Fibroblast of skin of scalp (primary cell): ENCODE measurements around the gene MED27.
"Not testable (repeated sequence)": the region's sequence is repeated elsewhere in the genome, so short reads cannot be mapped to it uniquely, and the experiment has no call there.

Source experiments
- DNase-seq: peaks from one replicate; pipeline ENCODE4 v3.0.0-alpha.2; 2013

MED27 gene

DNA sequence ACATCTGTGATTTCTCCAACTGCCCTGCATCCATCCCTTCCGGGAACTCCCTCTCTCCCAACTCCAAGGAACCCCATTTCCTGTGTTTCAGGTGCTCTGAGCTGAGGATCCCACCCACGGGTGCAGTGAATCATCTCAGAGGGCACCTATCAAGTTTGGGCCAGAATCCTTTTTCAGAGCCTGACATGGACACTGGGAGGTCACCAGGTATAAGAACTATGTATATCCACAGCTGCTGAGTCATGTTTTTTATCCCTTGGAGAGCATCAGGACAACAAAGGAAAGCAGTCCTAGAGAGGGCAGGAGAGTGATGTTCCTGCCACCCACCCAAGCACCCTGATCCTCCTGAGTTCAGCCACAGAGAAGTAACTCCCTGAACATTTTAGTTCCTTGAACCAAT lies 3.8 kb downstream of the MED27 start:
- no peak for DNase-seq

DNA sequence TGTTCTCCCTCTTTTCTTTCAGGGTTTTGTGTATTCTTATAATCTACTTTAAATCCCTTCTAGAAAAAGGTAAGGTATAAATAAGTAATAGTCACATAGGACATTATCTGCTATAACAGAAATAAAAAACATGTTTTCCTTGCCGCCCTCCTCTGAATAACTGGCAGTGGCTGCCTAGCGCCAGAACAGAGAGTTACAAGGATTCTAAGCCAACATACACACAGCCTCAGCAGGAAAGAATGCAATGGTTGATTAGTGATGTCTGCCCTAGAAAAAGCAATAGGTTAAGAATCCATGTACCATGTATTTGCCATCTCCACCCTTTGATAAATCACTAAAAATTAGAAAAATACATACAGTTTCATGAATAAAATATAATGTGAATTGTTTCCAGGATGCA lies 4.9 kb downstream of the MED27 start:
- DNase-seq: peak; percentile 68

DNA sequence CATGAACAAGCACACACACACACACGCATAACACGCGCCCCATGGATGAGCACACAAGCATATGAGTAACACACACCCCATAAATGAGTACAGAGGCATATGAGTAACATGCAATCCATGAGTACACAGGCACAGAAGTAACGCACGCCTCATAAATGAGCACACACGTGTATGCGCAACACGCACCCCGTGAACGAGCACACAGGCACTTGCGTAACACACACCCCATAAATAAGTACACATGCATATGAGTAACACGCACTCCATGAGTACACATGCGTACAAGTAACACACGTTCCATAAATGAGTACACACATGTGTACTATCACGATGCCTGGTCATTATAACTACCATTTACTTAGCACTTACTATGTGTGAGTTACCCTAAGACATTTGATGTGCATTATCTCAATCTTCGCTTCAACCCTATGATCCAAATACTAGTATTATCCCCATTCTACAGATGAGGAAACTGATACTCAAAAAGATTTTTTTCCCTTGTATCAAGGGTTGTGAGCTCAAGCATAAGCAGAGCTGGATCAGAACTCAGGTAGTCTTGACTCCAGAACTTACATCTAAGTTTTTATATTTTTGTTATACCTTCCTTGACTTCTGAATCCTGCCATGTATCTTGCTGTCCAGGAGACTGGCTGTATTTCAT lies 7.7 kb downstream of the MED27 start:
- DNase-seq: no peak

DNA sequence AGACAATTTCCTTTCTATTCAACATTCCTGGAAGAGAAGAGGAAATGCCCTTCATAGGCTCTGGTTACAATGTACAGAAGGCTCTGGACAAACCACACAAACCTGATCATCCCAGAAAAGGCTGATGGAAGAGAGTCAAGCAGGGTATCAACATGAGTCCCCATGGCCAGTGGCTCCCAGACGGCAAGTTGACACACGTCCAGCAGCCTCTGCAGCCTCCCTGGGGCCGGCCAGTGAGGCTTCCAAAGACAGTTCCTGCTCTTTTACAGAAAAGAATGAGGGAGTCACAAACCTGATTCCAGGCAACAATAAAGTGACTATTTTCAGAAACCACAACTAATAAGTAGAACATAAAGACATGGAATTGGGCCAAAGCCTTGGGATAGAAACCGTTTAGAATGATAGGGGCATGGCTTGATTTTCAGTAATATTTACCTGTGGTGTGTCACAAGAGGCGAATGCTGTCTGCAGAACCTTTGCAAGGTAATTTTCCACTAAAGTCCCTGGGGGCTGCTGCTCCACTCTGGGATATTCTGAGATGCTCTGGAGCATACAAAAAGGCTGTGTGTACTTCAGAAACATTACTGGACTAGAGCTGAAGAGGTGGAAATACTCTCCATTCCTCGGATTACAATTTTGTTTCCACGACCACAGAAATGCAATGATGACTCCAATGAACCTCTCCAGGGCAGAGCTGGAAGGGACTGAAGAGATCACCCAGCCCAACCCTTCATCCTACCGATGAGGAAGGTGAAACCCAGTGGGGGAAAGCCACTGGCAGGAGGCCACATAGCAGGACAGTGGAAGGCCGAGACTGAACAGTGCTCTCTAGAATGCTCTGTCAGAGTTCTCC lies 10.4 kb downstream of the MED27 start:
- peak; percentile 84 for DNase-seq

DNA sequence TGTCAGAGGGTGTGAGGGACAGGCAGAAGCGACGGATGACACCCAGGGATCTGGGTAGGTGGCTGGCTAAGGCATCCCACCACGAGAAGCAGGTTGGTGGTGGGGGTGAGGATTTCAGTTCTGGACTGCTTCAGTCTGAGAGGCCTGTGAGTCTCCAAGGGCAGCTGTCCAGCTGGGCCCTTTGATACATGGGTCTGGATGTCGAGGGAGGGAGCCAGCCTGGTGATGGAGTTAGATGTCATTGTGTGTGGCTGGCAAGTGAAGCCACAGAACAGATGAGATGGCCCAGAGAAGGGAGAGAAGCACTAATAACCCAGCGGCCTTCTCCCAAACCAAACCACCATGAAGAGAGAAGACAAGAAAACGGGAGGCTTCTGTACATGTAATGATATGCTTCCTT lies 11.1 kb downstream of the MED27 start:
- no peak for DNase-seq

DNA sequence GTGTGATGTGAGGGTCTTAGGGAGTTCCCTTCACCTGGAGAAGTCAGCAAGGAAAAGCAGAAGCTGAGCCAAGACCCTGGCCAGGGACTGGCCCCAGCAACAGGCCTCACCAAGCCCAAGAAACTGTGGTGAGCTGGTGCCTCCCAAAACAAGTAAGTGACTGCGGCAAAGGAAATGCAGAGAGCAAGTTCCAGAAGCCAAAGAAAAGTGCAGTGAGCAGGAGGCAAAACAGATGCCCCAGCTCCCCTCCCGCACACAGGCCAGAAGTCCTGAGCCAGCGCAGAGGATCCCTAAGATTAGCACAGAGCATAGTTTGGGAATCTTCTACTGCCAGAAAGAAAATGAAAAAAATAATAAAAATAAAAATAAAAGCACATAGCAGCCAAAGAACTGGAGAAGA lies 13.2 kb downstream of the MED27 start:
- DNase-seq: no peak

DNA sequence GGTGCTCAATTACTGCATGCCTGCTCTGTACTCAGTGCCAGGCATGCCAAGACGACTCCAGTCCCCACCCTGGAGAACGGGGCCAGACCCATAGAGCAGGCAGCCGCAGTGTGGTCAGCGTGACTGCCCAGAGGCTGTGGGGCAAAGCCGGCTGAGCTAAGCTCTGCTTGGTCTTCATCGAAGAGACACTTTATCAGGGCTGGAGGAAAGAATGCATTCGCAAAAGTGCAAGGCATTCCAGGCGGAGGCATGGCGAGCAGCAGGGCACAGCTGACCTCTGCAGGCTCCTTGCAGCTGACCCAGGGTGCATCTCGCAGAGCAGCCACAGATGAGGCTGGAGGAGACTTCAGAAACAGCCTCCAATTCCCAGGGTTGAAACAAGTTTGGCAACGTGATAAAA lies 13.6 kb downstream of the MED27 start:
- no peak for DNase-seq

DNA sequence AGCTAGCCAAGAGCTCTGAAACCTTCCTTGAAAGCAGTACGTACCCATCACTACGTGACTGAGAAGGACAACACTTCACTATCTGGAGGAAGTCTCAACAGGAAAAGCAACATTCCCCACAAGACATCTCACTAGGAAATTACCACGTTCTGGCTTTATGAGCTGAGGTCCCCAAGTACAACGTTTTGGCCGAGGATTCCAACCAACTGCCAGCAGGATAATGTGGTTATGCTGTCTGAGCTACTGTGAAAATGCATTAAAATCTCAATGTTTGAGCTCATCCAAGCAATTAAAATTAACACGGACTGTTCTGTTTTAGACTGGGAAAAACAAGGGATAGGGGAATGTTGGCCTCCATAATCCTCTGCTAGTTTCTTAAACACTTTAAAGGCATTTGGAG lies 16.4 kb downstream of the MED27 start:
- DNase-seq: no peak

DNA sequence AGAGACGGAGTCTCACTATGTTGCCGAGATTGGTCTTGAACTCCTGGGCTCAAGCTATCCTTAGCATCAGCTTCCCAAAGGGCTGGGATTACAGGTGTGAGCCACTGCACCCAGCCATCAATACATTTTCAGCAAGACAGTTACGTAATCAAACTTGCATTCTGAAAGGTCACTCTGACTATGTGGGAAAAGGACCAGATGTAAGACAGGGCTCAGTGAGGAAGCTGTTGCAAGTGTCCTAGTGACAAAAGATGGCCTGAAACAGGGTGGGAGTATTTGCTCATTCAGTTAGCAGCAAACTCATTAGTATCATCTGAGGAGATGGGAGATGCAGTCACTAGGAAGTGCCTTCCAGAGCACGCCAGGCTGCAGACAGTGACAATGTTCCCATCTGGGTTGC lies 16.9 kb downstream of the MED27 start:
- no peak for DNase-seq

DNA sequence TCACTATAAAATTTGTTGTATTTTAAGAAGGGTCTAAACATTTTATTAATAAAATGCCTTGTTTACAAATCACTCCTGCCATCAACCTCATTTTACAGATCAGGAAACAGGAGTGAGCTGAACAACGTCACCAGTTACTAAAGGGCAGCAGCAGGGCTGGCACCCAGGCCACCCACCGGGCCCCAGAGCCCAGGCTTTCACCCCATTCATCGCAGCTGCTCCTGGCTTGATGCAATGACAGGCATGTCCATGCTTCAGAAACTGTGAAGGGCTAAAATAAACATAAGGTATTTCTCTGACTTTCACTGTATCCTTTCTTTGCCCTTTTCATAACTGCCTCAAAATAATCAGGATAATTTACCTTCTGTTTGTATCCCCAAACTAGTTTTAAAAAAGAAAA lies 18.1 kb downstream of the MED27 start:
- no peak for DNase-seq

DNA sequence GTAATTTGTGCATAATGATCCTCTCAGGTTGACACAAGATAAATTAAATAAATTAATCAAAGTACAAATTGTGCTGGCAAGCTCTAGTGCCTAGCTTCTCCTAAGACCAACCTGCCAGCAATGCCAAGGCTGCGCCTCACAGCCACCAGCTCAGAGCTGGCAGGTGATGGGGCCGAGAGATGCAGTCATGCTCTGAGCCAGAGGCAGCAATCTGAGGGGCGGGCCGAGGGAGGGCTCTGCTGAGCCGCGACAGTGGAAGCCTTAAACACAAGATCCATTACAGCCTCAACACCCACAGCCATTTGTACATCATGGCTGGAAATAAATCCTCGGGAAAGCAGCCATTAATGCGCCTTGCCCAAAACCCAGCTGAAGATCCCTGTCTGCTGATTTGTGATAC lies 20.3 kb downstream of the MED27 start:
- no peak for DNase-seq

DNA sequence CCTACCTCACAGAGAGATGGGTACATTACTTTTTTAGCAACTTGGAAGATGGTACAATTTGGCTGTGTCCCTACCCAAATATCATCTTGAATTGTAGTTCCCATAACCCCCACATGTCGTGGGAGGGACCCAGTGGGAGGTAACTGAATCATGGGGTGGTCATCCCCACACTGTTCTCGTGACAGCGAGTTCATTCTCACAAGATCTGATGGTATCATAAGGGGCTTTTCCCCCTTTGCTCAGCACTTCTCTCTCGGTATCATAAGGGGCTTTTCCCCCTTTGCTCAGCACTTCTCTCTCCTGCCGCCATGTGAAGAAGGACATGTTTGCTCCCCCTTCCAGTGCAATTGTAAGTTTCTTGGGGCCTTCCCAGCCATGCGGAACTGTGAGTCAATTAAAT lies 21.4 kb downstream of the MED27 start:
- not testable (repeated sequence) for DNase-seq

DNA sequence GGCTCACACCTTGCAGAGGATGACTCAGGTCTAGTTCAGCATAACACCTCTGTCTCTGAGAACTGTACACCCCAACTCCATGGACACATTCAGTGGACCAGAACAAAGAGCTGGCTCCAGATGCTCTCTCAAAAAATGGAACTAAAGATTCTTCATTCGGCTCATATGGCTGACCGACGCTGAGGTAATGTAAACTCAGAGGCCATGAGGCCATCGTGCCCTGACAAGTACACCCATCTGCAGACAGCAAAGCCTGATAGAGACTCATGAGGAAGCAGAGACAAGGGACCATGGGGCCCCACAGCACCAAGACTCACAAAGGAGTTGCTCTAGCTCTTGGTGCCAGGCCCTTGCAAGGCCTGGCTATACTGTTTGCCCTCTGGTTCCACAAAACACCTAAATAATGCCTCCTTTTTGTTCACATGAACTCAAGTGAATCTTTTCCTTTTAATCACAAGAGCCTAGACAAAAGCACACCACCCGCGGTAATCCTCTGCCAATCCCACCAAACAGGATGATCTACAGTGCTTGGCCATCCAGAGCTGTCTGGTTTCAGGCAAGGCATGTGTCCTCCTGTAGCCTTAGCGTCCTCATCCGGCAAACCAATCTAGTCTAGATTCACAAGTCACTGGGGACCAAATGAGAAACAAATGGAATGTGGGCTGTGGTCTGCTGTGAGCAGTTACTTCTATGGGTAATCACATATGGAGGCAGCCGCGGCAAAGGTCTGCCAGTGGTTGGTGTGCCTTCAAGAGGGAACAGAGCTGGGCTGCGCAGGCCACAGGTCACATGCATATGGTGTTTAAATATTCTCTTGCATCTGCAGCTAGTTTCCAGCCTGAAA lies 22.7 kb downstream of the MED27 start:
- peak; percentile 89 for DNase-seq

DNA sequence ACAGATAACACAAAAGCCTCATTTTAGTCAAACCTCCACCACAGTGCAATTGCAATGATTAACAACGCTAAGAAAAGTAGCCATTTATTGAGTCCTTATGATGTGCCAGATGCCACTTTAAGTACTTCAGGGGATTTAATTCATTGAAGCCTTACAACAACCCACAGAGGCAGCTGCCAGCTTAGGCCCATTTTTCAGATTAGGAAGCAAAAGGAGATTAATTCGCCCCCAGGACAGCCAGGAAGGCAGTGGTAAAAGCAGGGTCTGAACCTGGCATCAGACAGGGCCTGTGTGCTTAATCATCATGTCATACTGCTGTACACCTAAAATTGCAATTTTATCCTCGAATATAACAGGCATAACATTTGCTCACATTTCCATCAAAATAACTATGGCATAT lies 23.9 kb downstream of the MED27 start:
- no peak for DNase-seq

DNA sequence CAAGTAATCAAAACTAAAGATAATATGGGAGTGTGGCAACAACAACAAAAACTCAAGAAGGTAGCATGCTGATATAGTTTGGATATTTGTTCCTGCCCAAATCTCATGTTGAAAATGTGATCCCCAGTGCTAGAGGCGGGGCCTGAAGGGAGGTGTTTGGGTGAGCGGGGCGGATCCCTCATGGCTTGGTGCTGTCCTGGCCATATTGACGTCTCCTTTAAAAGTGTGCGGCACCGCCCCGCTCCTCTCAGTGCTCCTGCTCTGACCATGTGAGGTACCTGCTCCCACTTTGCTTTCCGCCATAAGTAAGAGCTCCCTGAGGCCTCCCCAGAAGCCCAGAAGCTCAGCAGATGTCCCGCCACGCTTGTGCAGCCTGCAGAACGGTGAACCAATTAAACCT lies 25.6 kb downstream of the MED27 start:
- DNase-seq: no peak

DNA sequence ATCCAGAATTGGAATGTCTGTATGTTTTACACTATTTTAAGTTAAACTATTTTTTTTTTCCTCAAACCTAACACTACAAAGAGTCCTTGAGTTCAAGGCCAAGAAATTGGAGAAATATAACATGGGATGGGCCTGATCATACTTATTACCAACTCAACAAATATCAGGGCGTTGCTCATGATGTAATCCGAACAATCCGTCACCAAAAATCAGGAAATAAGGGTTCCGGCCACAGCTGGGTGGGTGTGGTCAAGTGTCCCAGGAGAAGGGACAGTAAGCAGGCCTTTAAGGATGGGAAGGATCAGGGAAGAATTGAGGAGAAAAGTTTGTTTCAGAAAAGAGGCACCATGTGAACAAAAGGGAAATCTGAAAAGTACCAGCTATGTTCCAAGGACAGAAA lies 29.8 kb downstream of the MED27 start:
- peak; percentile 57 for DNase-seq

DNA sequence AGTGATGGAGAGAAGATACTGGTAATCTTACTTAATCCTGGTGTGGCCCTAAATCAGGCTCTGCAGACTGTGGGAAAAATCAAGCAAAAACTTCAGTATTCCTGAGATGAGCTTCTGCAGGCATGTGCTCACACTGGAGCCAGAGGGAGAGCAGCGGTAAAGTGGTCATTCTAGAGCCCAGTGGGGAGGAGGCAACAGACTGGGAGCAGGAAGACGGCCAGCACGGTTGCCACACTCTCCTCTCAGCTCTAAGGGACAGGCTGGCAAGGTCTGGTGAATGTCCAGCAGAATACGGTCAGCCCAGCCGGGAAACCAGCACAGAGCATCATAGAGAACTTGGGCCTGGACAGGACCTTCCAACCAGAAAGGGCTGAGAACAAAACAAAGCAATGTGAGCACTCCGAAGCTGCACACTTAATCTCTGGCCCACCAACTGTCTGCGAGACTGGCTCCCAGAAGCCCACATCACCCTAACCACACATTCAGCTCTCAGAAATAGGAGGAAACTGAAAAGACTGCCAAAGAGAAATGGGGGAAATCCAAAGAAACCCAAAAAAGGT lies 30.3 kb downstream of the MED27 start:
- no peak for DNase-seq

DNA sequence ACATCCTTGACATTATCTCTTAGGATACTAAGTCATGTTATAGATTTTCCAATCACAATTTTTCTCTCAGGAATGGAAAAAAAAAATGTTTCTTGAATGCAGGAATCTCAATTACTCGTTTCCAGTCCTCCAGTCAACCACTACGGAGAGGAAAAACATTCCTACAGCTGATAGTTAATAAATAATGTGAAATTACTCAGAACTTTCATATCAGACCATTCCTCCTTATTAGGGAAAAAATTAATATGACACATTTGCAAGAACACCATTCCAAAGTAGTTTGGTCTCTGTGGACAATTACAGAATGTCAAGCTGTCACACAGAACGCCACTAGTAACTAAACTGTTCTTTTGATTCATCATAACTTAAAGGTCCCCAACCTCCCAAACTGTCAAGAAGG lies 31.5 kb downstream of the MED27 start:
- peak; percentile 76 for DNase-seq

DNA sequence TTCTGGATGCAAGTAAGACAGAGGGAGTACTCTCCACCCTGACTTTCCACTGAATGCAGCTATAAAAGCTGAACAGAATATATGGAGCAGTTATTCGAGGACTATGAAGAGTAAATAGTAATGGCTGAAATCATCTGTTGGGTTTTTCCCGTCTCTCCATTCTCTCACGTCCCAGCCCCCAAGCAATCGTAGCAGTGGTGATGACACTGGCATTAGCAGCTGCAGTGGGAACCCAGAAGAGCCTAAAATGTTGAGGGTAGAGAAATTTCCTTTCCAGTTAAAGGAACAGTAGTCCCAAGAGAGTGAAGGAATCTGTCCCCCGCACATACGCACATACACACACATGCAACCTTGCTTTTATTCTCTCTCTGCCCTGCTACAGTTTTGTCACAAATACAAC lies 33.2 kb downstream of the MED27 start:
- DNase-seq: peak; percentile 75

DNA sequence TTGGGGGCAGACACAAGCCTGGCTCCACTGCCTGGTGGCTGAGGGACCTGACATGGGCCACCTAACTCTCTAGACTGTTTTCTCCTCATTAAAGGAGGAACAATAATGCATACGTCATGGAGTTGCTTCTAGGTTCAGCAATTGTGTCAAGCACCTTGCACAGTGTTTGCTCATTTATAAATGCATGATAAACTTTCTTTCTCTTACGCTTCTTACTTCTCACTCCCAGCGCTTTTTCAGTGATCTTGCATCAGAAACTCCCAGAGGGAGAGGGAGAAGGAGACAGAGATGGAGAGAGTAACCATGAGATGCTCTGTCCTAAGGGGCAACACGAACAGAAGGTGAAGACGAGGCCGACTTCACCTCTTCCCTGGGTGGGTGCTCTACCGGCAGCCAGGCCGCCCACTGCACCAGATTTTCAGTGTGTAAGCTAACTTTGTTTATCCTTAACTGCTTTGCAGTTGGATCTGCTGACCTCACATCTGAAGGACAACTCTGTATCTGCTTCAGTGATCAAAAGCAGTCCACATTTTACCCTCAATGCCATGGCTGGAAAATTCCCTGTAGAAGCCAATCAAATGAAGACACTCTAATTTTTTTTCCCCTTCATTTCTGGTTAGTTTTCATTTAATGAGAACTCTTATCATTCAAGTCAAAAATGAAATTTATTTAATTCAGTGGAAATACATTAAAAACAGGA lies 35.3 kb downstream of the MED27 start:
- DNase-seq: peak; percentile 37

DNA sequence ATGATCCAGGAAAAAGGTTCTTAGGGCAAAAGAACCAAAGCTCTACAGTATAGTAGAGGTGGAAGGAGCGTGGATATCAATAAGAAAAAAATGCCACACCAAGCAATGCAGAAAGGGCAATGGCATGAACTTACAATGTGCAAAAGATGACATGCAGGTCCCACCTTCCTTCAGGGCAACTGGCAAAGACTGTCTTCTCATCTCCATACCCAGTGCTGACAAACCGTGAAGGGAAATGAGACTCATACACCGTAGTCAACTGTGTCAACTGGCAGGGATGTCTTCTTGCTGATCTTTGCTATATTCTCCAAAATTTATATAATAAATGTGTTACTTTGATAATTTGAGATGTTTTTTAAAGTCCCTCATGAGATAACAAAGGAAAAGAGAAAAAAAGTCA lies 36.0 kb downstream of the MED27 start:
- no peak for DNase-seq

DNA sequence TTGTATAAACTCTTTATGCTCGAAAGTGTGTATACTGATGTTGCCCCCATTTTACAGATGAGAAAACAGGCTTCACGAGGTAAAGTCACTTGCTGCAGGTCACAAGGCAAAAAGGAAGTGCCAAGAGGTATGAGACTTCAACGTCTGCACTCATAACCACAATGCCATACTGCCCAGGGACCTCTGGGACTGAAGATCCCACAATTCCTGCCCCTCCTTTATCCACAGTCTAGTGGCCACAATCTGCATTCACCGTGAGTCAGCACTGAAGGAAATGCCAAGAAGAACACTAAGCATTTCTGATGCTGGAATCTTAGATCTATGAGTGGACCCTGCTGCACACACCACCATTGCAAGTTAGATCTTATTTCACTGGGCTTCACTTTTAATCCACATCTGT lies 37.3 kb downstream of the MED27 start:
- DNase-seq: peak; percentile 97
